H1 (cell line): ENCODE data around the gene FADS6. TPM values are rescaled to one million over a fixed set of nuclear protein-coding genes. Genes with fewer than 3 reads are reported as not detected.

Experiments used
- CTCF ChIA-PET: fragments of 300-600 bp; sonication (Branson Sonifier 250); formaldehyde crosslinking; loops from one replicate; lab custom pipeline; 2021; ENCODE audit not compliant: partially characterized antibody; lab: Charles Lee
- POLR2A ChIA-PET: fragments of 300-600 bp; sonication (Branson Sonifier 250); formaldehyde crosslinking; loops from one replicate; lab custom pipeline; 2021; ENCODE audit warnings: inconsistent platforms; ENCODE audit not compliant: partially characterized antibody; lab: Charles Lee
- DNase-seq, 2 experiments: peaks; one replicate each; pipeline versions ENCODE4 v3.0.0 to v3.0.0-alpha.2; 2010 to 2022; ENCODE audit warnings: low spot score in 2 of 2, low read depth in 1 of 2, mixed read lengths in 1 of 2
- FAIRE-seq: peaks from 2 replicates; lab custom pipeline; 2011; peaks lifted over from hg19 to GRCh38; lab: Jason Lieb, UNC
- H2AFZ ChIP-seq: 2 replicates; pipeline ENCODE4 v1.8.1; 2012; ENCODE audit warnings: low read length, inconsistent platforms
- H2AK5ac ChIP-seq: 2 replicates; pipeline ENCODE4 v1.6.1; 2013; ENCODE audit warnings: low read depth, low read length
- H2BK120ac ChIP-seq: replicated peaks from 2 replicates; pipeline ENCODE3; 2013; ENCODE audit warnings: low read depth, low read length, inconsistent platforms
- H2BK12ac ChIP-seq: 2 replicates; pipeline ENCODE4 v1.6.1; 2013; ENCODE audit warnings: low read depth, low read length
- H2BK15ac ChIP-seq: 2 replicates; pipeline ENCODE4 v1.6.1; 2013; ENCODE audit warnings: low read length
- H2BK20ac ChIP-seq: 2 replicates; pipeline ENCODE4 v1.6.1; 2013; ENCODE audit warnings: low read length
- H2BK5ac ChIP-seq: 2 replicates; pipeline ENCODE4 v1.6.1; 2013; ENCODE audit warnings: low read depth, low read length
- H3K14ac ChIP-seq: 2 replicates; pipeline ENCODE4 v1.6.1; 2013; ENCODE audit warnings: inconsistent platforms; ENCODE audit not compliant: insufficient read length
- H3K18ac ChIP-seq: 2 replicates; pipeline ENCODE4 v1.6.1; 2013; ENCODE audit warnings: low read length; ENCODE audit errors: extremely low read depth
- H3K23ac ChIP-seq: 2 replicates; pipeline ENCODE4 v1.6.1; 2013; ENCODE audit warnings: inconsistent platforms; ENCODE audit not compliant: insufficient read length
- H3K23me2 ChIP-seq: 2 replicates; pipeline ENCODE4 v1.6.1; 2013; ENCODE audit warnings: low read depth, low read length
- H3K27ac ChIP-seq: 2 replicates; pipeline ENCODE4 v1.6.1; 2011; ENCODE audit warnings: low read depth, low read length, inconsistent platforms
- H3K27me3 ChIP-seq, 4 experiments: replicated peaks in 1 of 4; 1 replicate in 1 of 4; 2 replicates in 3 of 4; pipeline versions ENCODE4 v1.6.1 to v1.8.1; 2011 to 2013; ENCODE audit warnings: low read length in 3 of 4, mild to moderate bottlenecking in 3 of 4, inconsistent platforms in 2 of 4, mixed read lengths in 2 of 4, moderate library complexity in 1 of 4; ENCODE audit not compliant: control insufficient read depth in 3 of 4, insufficient read depth in 3 of 4; ENCODE audit errors: extremely low read depth in 1 of 4
- H3K36me3 ChIP-seq, 4 experiments: 2 replicates each; pipeline versions ENCODE4 v1.6.1 to v1.8.1; 2011 to 2013; ENCODE audit warnings: mild to moderate bottlenecking in 4 of 4, low read length in 3 of 4, moderate library complexity in 2 of 4, control low read depth in 1 of 4, inconsistent platforms in 1 of 4; ENCODE audit not compliant: insufficient read depth in 4 of 4, control insufficient read depth in 2 of 4
- H3K4ac ChIP-seq: replicated peaks from 2 replicates; pipeline ENCODE3; 2013; ENCODE audit warnings: low read length, low read depth, mixed read lengths, inconsistent platforms; ENCODE audit not compliant: insufficient read length
- H3K4me1 ChIP-seq, 4 experiments: replicated peaks in 1 of 4; 1 replicate in 1 of 4; 2 replicates in 3 of 4; pipeline versions ENCODE4 v1.6.1 to v1.8.1; 2011 to 2013; ENCODE audit warnings: low read length in 3 of 4, inconsistent platforms in 2 of 4, mixed read lengths in 1 of 4; ENCODE audit not compliant: insufficient read depth in 4 of 4, control insufficient read depth in 3 of 4
- H3K4me2 ChIP-seq, 2 experiments: 2 replicates each; pipeline versions ENCODE4 v1.6.1 to v1.8.1; 2011 to 2013; ENCODE audit warnings: low read depth in 2 of 2, low read length in 2 of 2, control low read depth in 1 of 2, inconsistent platforms in 1 of 2, mild to moderate bottlenecking in 1 of 2; ENCODE audit not compliant: insufficient read depth in 1 of 2
- H3K4me3 ChIP-seq, 4 experiments: fragments of 200-600, 300-600 bp in 1 of 4; sonication (generic), shearing (Covaris generic), sonication (Bioruptor Twin) in 1 of 4; 2 replicates each; pipeline versions ENCODE4 v1.5.1 to v1.8.1; 2011 to 2016; ENCODE audit warnings: low read length in 4 of 4, low read depth in 3 of 4, control low read depth in 2 of 4, inconsistent platforms in 2 of 4, mild to moderate bottlenecking in 2 of 4, mixed read lengths in 1 of 4, moderate library complexity in 1 of 4; ENCODE audit not compliant: insufficient read depth in 2 of 4; ENCODE audit errors: extremely low read depth in 1 of 4
- H3K56ac ChIP-seq: replicated peaks from 2 replicates; pipeline ENCODE3; 2013; ENCODE audit warnings: low read depth, mild to moderate bottlenecking, mixed read lengths, low read length, inconsistent platforms; ENCODE audit not compliant: insufficient read length
- H3K79me1 ChIP-seq: 2 replicates; pipeline ENCODE4 v1.6.1; 2013; ENCODE audit warnings: low read depth, low read length, control low read depth
- H3K79me2 ChIP-seq, 2 experiments: 2 replicates each; pipeline versions ENCODE4 v1.6.1 to v1.8.1; 2012 to 2013; ENCODE audit warnings: low read length in 2 of 2, mild to moderate bottlenecking in 2 of 2, inconsistent platforms in 1 of 2; ENCODE audit not compliant: insufficient read depth in 2 of 2, control insufficient read depth in 1 of 2
- H3K9ac ChIP-seq, 4 experiments: replicated peaks in 1 of 4; 1 replicate in 1 of 4; 2 replicates in 3 of 4; pipeline versions ENCODE4 v1.6.1 to v1.8.1; 2011 to 2013; ENCODE audit warnings: low read depth in 3 of 4, low read length in 3 of 4, control low read depth in 2 of 4, mild to moderate bottlenecking in 2 of 4, moderate library complexity in 2 of 4, inconsistent platforms in 1 of 4; ENCODE audit errors: extremely low read depth in 1 of 4
- H3K9me3 ChIP-seq, 2 experiments: 2 replicates each; pipeline versions ENCODE4 v1.6.1 to v1.8.1; 2012 to 2013; ENCODE audit warnings: mild to moderate bottlenecking in 2 of 2, moderate library complexity in 2 of 2, control low read depth in 1 of 2, inconsistent platforms in 1 of 2, low read depth in 1 of 2, low read length in 1 of 2, mixed read lengths in 1 of 2; ENCODE audit not compliant: insufficient read depth in 2 of 2
- H4K20me1 ChIP-seq, 2 experiments: replicated peaks in 1 of 2; 2 replicates each; pipeline versions ENCODE3 to v1.8.1; 2011 to 2013; ENCODE audit warnings: inconsistent platforms in 2 of 2, low read length in 2 of 2, mild to moderate bottlenecking in 1 of 2; ENCODE audit not compliant: insufficient read depth in 2 of 2, control insufficient read depth in 1 of 2
- H4K5ac ChIP-seq: 2 replicates; pipeline ENCODE4 v1.6.1; 2013; ENCODE audit warnings: low read length, low read depth, mixed read lengths, inconsistent platforms; ENCODE audit not compliant: insufficient read length
- H4K8ac ChIP-seq: 2 replicates; pipeline ENCODE4 v1.8.0; 2013; ENCODE audit warnings: mild to moderate bottlenecking, moderate library complexity, low read length, inconsistent platforms; ENCODE audit not compliant: insufficient read depth; ENCODE audit errors: extremely low read depth
- H4K91ac ChIP-seq: replicated peaks from 2 replicates; pipeline ENCODE3; 2013; ENCODE audit warnings: low read length, mixed read lengths, inconsistent platforms; ENCODE audit not compliant: insufficient read length
- CEBPB ChIP-seq: IDR thresholded peaks from 2 replicates; pipeline ENCODE4 v1.6.1; 2012; ENCODE audit warnings: low read depth, low read length
- HDAC6 ChIP-seq: IDR thresholded peaks from one replicate; pipeline ENCODE4 v1.7.1; 2012; ENCODE audit warnings: low read depth, mild to moderate bottlenecking, inconsistent platforms, low read length, moderate library complexity
- PHF8 ChIP-seq: fragments of 200-600 bp; sonication (generic); conservative IDR thresholded peaks from 2 replicates; pipeline ENCODE4 v1.7.1; 2012; ENCODE audit warnings: low read depth, mild to moderate bottlenecking, inconsistent platforms, low read length, moderate library complexity
- POLR2AphosphoS5 ChIP-seq: IDR thresholded peaks from 2 replicates; pipeline ENCODE4 v1.6.1; 2011; ENCODE audit warnings: low read depth, low read length
- POU5F1 ChIP-seq: IDR thresholded peaks from 2 replicates; pipeline ENCODE4 v1.6.1; 2011; ENCODE audit warnings: low read depth, mild to moderate bottlenecking, low read length, moderate library complexity
- RFX5 ChIP-seq: IDR thresholded peaks from 2 replicates; pipeline ENCODE4 v1.6.1; 2011; ENCODE audit warnings: low read depth, low read length, improper control_type of control experiment, borderline replicate concordance
- SIRT6 ChIP-seq: IDR thresholded peaks from one replicate; pipeline ENCODE4 v1.7.1; 2012; ENCODE audit warnings: low read length, inconsistent platforms
- TCF12 ChIP-seq: IDR thresholded peaks from 2 replicates; pipeline ENCODE4 v1.6.1; 2011; ENCODE audit warnings: low read depth, mild to moderate bottlenecking, low read length
- TEAD4 ChIP-seq: IDR thresholded peaks from 2 replicates; pipeline ENCODE4 v1.6.1; 2012; ENCODE audit warnings: low read depth, low read length, inconsistent platforms, mixed read lengths
- YY1 ChIP-seq: IDR thresholded peaks from 2 replicates; pipeline ENCODE4 v1.6.1; 2011; ENCODE audit warnings: low read depth, mild to moderate bottlenecking, low read length
- WGBS, 2 experiments: shearing (Covaris generic) in 1 of 2; methylation state at CpG; one replicate each; pipeline versions ENCODE4 v1.1.6 to v1.1.7; 2013 to 2015; ENCODE audit warnings: low lambda C conversion rate in 2 of 2, mixed read lengths in 2 of 2, inconsistent platforms in 1 of 2, low coverage in 1 of 2, missing lambda C conversion rate in 1 of 2; ENCODE audit not compliant: insufficient replicate concordance in 2 of 2, insufficient coverage in 1 of 2, insufficient read length in 1 of 2; ENCODE audit errors: extremely low coverage in 1 of 2, missing lambda C conversion rate in 1 of 2; 5-methylcytosine and 5-hydroxymethylcytosine counted together
- polyA plus RNA-seq, 7 experiments: library from polyadenylated mRNA; depleted of rRNA in 3 of 7; stranded (reverse) in 5 of 7; unstranded in 2 of 7; fragments of >200 nt in 5 of 7; fragments of 200-250 nt in 2 of 7; gene quantifications; 1 replicate in 5 of 7; 2 replicates in 1 of 7; 4 replicates in 1 of 7; pipeline versions ENCODE4 v1.2.1 to v1.2.3, GENCODE V29; 2011 to 2013; ENCODE audit warnings: missing spikeins in 2 of 7, mixed read lengths in 2 of 7
- total RNA-seq: library from RNA; stranded (reverse); fragmentation: NEBNext Ultra II Directional; extraction: Animal tissue kit (Norgen Biotek cat#: 25700); gene quantifications from 2 replicates; pipeline ENCODE4 v1.2.1, GENCODE V29; 2021
- TF ChIP-seq, protein P1 (sequence below), 3 experiments: IDR thresholded peaks; 1 replicate in 2 of 3; 2 replicates in 1 of 3; pipeline versions ENCODE4 v1.5.1 to v1.6.1; 2011; ENCODE audit warnings: low read length in 3 of 3, mild to moderate bottlenecking in 3 of 3, inconsistent platforms in 2 of 3, low read depth in 1 of 3, moderate library complexity in 1 of 3; ENCODE audit not compliant: insufficient read depth in 1 of 3; ENCODE audit errors: control extremely low read depth in 1 of 3

FADS6 gene
- total and polyA plus RNA-seq, 2 of the 8 experiments (the other 6 are each of a cell fraction or from before 2014, with no cell fraction given), result 0.56 to 2.5 TPM

DNA sequence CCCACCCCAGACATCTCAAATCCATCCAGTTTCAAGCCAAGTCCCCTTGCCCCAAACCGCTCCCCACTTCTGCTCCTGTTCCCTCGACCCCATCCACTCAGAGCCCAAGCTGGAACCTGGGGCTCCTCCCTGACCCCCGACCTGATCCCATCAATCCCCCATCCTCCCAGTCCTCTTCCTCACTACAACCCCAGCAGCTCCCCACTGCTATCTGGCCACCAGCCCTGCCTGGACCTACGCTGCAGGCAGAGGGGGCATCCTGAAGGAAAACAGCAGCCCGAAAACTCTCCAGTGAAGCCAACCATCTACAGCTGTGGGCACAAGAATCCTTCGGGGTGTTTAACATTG is 24.6 kb downstream of the FADS6 start:
- no peak overlapping the region for H3K4me2 ChIP-seq
- no peak overlapping the region for H2BK15ac ChIP-seq
- H2AFZ ChIP-seq, result no peak overlapping the region
- no peak overlapping the region for H3K18ac ChIP-seq
- H2AK5ac ChIP-seq, result no peak overlapping the region
- DNase-seq, result no peak
- no peak for FAIRE-seq
- H3K27ac ChIP-seq, result no peak overlapping the region
- H3K9ac ChIP-seq, result no peak overlapping the region
- 86% methylated on average over 6 of the region's 6 CpGs; no CpG with 5 or more reads in 1 of the 2 experiments for WGBS, 2 experiments
- no peak overlapping the region for H3K4ac ChIP-seq
- H2BK120ac ChIP-seq, result no peak overlapping the region
- peaks cover 10% of the 10 kb centered on the region for H3K23me2 ChIP-seq
- no peak overlapping the region for H4K5ac ChIP-seq
- H3K79me2 ChIP-seq, result no peaks in the 10 kb centered on the region; a peak in 1 of 4 replicates
- no peak overlapping the region for H3K4me3 ChIP-seq
- no peak overlapping the region for H3K56ac ChIP-seq
- peaks cover 0 to 11% (median 6%) of the 10 kb centered on the region in 4 experiments; a peak in 6 of 7 replicates for H3K4me1 ChIP-seq
- H4K91ac ChIP-seq, result no peak overlapping the region
- H2BK20ac ChIP-seq, result no peak overlapping the region
- H3K14ac ChIP-seq, result no peak overlapping the region
- H3K36me3 ChIP-seq, result peaks cover 0 to 3% (median 0%) of the 10 kb centered on the region in 4 experiments; a peak in 2 of 8 replicates
- POLR2A ChIA-PET, result interaction anchor here (1.0 to 1.2 kb wide), 2 partner anchors 22 to 77 kb away, joined by 3 read pairs; no protein-coding TSS in a partner anchor
- no peak overlapping the region for H2BK5ac ChIP-seq
- peaks cover 1 to 4% of the 10 kb centered on the region in 2 experiments for H4K20me1 ChIP-seq
- H3K27me3 ChIP-seq, result peaks cover 0 to 3% (median 0%) of the 10 kb centered on the region in 4 experiments; a peak in 2 of 7 replicates
- no peaks in the 10 kb centered on the region for H3K9me3 ChIP-seq
- peaks cover 7% of the 10 kb centered on the region; the same call in 1 of the 2 replicates for H3K79me1 ChIP-seq
- no peak overlapping the region for H4K8ac ChIP-seq
- CTCF ChIA-PET, result interaction anchor here (0.8 to 81.0 kb wide), 6 partner anchors 12 to 198 kb away, joined by 3 to 2981 read pairs (median 40); partner anchors contain the start of genes GRIN2C, NAT9, OTOP2 and USH1G
- no peak overlapping the region for H3K23ac ChIP-seq
- no peak overlapping the region for H2BK12ac ChIP-seq
- no peak for TF ChIP-seq HDAC6
- TF ChIP-seq TCF12, result no peak
- no peak for TF ChIP-seq SIRT6
- TF ChIP-seq PHF8, result no peak
- TF ChIP-seq, protein P1, sequence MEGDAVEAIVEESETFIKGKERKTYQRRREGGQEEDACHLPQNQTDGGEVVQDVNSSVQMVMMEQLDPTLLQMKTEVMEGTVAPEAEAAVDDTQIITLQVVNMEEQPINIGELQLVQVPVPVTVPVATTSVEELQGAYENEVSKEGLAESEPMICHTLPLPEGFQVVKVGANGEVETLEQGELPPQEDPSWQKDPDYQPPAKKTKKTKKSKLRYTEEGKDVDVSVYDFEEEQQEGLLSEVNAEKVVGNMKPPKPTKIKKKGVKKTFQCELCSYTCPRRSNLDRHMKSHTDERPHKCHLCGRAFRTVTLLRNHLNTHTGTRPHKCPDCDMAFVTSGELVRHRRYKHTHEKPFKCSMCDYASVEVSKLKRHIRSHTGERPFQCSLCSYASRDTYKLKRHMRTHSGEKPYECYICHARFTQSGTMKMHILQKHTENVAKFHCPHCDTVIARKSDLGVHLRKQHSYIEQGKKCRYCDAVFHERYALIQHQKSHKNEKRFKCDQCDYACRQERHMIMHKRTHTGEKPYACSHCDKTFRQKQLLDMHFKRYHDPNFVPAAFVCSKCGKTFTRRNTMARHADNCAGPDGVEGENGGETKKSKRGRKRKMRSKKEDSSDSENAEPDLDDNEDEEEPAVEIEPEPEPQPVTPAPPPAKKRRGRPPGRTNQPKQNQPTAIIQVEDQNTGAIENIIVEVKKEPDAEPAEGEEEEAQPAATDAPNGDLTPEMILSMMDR (IDR thresholded peaks at IDR 0.05; ENCODE audit: control extremely low read depth in 1 of 3, insufficient read depth in 1 of 3, low read depth in 1 of 3, low read length in 3 of 3), result no peak
- TF ChIP-seq POU5F1, result no peak
- TF ChIP-seq RFX5, result no peak
- no peak for TF ChIP-seq POLR2AphosphoS5
- no peak for TF ChIP-seq CEBPB
- TF ChIP-seq TEAD4, result no peak
- no peak for TF ChIP-seq YY1
